Endothelial cell (in vitro differentiated cells): Measurements from ENCODE around the gene AKAP8L. TPM values are rescaled to one million over a fixed set of nuclear protein-coding genes. Genes with fewer than 3 reads are reported as not detected.

ENCODE experiments used
- DNase-seq: peaks from one replicate; pipeline ENCODE4 v3.0.0; 2021; ENCODE audit warnings: low spot score
- H3K27ac Mint-ChIP-seq: one replicate; pipeline ENCODE4 v1.8.0; 2021; ENCODE audit warnings: mixed read lengths, inconsistent platforms; ENCODE audit not compliant: unreplicated experiment
- H3K27me3 Mint-ChIP-seq: one replicate; pipeline ENCODE4 v1.8.0; 2021; ENCODE audit warnings: mild to moderate bottlenecking, moderate library complexity, mixed read lengths, inconsistent platforms; ENCODE audit not compliant: unreplicated experiment
- H3K36me3 Mint-ChIP-seq: one replicate; pipeline ENCODE4 v1.8.0; 2021; ENCODE audit warnings: mild to moderate bottlenecking, low read depth, mixed read lengths, inconsistent platforms; ENCODE audit not compliant: unreplicated experiment
- H3K4me1 Mint-ChIP-seq: one replicate; pipeline ENCODE4 v1.8.0; 2021; ENCODE audit warnings: mild to moderate bottlenecking, mixed read lengths, inconsistent platforms; ENCODE audit not compliant: unreplicated experiment
- H3K4me3 Mint-ChIP-seq: one replicate; pipeline ENCODE4 v1.8.0; 2021; ENCODE audit warnings: mild to moderate bottlenecking, mixed read lengths, inconsistent platforms; ENCODE audit not compliant: unreplicated experiment
- H3K9me3 Mint-ChIP-seq: one replicate; pipeline ENCODE4 v1.8.0; 2021; ENCODE audit warnings: mixed read lengths, inconsistent platforms; ENCODE audit not compliant: unreplicated experiment
- total RNA-seq: library from RNA; stranded (reverse); fragmentation: NEBNext Ultra II Directional; extraction: Animal tissue kit (Norgen Biotek cat#: 25700); gene quantifications from one replicate; pipeline ENCODE4 v1.2.1, GENCODE V29; 2021; ENCODE audit not compliant: unreplicated experiment
- TF ChIP-seq, protein P1 (sequence below): fragments of 200-600 bp; sonication (generic); IDR thresholded peaks from one replicate; pipeline ENCODE4 v1.5.0; 2021; ENCODE audit warnings: antibody characterized with exemption; ENCODE audit not compliant: unreplicated experiment

Gene AKAP8L
- total RNA-seq, 1 donor from 2014 or later = 160 TPM

DNA sequence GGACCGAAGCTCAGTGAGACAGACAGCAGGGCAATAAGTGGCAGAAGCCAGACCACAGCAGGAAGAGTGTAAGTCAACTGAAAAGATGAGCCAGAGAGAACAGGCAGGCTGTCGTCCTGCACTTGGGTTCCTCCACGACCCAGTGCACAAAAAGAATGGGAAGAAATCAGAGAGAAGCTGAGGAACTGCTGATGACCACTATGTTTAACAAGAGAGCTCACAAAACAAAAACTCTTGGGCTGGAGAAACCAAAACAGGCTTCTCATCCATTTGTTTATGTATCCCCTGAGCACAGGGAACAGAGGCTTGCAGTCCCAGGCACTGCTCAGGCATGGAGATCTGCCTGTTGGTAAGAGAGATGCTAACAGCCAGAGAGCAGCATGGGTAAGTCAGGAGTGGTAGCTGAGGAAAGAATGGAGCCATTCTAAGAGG is 14.0 kb downstream of the AKAP8L start:
- peak overlapping the region; percentile 25 for H3K27ac Mint-ChIP-seq
- H3K36me3 Mint-ChIP-seq = peaks cover 30% of the 10 kb centered on the region
- peaks cover 2% of the 10 kb centered on the region for H3K4me1 Mint-ChIP-seq
- TF ChIP-seq, protein P1, sequence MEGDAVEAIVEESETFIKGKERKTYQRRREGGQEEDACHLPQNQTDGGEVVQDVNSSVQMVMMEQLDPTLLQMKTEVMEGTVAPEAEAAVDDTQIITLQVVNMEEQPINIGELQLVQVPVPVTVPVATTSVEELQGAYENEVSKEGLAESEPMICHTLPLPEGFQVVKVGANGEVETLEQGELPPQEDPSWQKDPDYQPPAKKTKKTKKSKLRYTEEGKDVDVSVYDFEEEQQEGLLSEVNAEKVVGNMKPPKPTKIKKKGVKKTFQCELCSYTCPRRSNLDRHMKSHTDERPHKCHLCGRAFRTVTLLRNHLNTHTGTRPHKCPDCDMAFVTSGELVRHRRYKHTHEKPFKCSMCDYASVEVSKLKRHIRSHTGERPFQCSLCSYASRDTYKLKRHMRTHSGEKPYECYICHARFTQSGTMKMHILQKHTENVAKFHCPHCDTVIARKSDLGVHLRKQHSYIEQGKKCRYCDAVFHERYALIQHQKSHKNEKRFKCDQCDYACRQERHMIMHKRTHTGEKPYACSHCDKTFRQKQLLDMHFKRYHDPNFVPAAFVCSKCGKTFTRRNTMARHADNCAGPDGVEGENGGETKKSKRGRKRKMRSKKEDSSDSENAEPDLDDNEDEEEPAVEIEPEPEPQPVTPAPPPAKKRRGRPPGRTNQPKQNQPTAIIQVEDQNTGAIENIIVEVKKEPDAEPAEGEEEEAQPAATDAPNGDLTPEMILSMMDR = no peak
- DNase-seq = no peak
- H3K27me3 Mint-ChIP-seq = peaks cover 5% of the 10 kb centered on the region
- peak overlapping the region; percentile 17 for H3K4me3 Mint-ChIP-seq
- no peaks in the 10 kb centered on the region for H3K9me3 Mint-ChIP-seq

DNA sequence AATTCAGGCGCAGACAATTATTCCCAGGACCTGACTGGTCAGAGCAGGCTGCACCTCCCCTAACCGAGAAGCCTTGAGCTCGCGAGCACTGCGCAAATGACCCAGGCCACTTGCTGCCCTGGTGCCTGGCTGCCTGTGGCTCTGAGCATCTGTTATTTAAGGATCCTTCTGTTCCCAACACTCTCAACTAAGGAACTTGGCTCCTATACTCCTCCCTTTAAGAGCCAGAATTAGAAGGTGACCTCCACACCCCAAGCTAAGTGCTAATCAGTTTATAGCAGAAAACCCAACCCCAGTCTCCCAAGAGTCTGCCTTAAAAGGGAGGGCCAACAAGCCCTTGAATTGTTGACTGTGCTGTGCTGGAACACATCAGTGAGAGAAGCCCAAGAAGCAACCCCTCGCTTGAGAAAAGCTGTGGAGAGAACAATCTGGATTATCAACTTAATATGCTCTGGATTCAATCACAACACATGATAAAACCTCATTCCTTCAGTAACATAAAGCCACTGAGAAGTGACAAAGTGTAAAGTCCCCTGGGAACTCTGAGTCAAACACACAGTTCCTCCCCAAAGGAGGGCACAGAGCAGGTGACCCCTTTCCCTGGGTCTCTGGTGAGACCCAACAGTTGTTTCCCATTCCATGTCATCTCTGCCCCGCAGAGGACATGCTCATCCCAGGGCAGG is 14.6 kb downstream of the AKAP8L start:
- peaks cover 5% of the 10 kb centered on the region for H3K27me3 Mint-ChIP-seq
- peak overlapping the region; percentile 25 for H3K27ac Mint-ChIP-seq
- no peak for DNase-seq
- H3K4me1 Mint-ChIP-seq = peaks cover 2% of the 10 kb centered on the region
- H3K36me3 Mint-ChIP-seq = peaks cover 29% of the 10 kb centered on the region
- TF ChIP-seq, protein P1 = no peak
- peak overlapping the region; percentile 17 for H3K4me3 Mint-ChIP-seq
- H3K9me3 Mint-ChIP-seq = no peaks in the 10 kb centered on the region

DNA sequence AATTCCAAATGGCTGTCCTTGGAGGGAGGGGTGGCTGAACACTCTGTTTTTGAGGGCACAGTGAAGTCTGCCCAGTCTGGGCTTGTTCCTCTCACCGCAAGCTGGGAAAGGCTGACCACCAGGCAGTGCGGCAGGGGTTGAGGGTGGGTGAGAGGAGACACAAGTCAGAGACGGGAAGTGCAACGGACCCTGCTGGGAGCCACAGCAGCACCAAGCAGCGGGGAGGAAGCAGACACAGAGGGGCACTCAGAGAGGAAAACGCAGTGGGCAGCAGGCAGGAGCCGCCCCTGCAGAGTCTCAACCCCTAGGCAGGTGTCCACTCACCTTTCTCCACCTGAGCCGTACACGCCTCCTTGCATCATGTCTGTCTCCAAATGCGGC is 15.6 kb downstream of the AKAP8L start:
- no peak overlapping the region for H3K27ac Mint-ChIP-seq
- H3K36me3 Mint-ChIP-seq = peaks cover 26% of the 10 kb centered on the region
- no peak for DNase-seq
- H3K27me3 Mint-ChIP-seq = peaks cover 5% of the 10 kb centered on the region
- H3K4me3 Mint-ChIP-seq = no peak overlapping the region
- no peaks in the 10 kb centered on the region for H3K9me3 Mint-ChIP-seq
- H3K4me1 Mint-ChIP-seq = peaks cover 2% of the 10 kb centered on the region
- TF ChIP-seq, protein P1 = no peak

DNA sequence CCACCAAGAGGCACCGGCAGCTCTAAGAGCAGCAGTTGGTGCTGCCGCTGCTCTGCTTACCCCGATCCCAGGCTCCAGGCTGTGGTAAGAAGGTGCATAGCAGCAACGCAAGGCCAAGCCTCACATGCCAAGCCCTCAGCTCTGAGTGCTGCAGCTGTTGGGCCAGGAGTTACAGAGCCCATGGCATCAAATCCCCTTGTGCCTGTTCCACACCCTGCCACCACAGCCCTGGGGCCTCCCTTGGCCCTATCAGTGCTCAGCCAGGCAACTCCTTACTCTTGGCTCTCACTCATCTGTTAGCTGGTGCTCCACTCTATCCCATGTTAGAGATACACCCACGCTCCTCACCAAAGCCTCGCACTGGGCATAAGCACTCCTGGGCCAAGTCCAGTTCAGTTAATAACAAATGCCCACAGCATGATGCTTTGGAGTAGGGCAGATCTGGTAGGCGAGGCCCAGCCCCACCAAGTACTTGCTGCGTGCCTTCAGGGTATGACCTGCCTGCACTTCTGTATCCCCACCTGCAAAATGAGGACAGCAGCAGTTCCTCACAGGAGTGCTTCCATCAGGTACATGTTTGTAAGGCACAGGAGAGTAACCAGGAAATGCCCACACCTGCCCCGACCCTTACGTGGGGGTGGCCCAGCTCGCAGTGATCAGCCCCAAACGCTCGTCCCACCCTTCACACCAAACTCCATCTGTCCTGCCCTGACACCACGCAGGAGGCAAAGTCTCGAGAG is 16.2 kb downstream of the AKAP8L start:
- Mint-ChIP-seq H3K9me3 (no peaks in the 10 kb centered on the region), H3K27me3 (peaks cover 9% of the 10 kb centered on the region), H3K4me1 (peaks cover 2% of the 10 kb centered on the region), H3K4me3 (no peak overlapping the region), H3K36me3 (peaks cover 32% of the 10 kb centered on the region), H3K27ac (no peak overlapping the region)
- TF ChIP-seq, protein P1 = no peak
- no peak for DNase-seq

DNA sequence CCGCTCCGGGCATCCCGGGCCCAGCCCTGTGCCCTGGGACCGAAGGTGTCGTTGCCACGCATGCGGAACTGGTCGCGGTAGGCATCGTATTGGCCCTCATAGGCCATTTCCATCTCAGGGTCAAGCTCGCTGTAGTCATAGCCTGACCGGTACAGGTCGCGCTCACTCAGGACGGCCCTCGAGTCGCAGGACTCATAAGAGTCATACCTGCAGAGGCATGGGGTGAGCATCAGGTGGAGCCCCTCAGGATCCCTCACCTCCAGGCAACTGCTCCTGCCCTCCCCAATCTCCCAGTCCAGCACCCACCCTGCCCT is 17.4 kb downstream of the AKAP8L start:
- Mint-ChIP-seq H3K9me3 (no peaks in the 10 kb centered on the region), H3K27me3 (peaks cover 13% of the 10 kb centered on the region), H3K27ac (no peak overlapping the region), H3K4me1 (peaks cover 2% of the 10 kb centered on the region), H3K36me3 (peaks cover 44% of the 10 kb centered on the region), H3K4me3 (no peak overlapping the region)
- DNase-seq = no peak
- TF ChIP-seq, protein P1 = no peak
